GM12878 (cell line): Measurements from ENCODE around the gene EML1. TPM values are rescaled to one million over a fixed set of nuclear protein-coding genes. Genes with fewer than 3 reads are reported as not detected.

Experiments used
- ATAC-seq: fragments of 200-7000 bp; cut with Tn5 transposase; 3 replicates; pipeline ENCODE4 v1.9.1; 2020; ENCODE audit warnings: mild to moderate bottlenecking, moderate library complexity
- BruUV-seq: library from RNA; stranded (reverse); fragments of 400-500 nt; replicated peaks from 2 replicates; lab custom pipeline; 2021; lab: Mats Ljungman, UMichigan
- CTCF ChIA-PET: fragments of 300-600 bp; sonication (Branson Sonifier 250); formaldehyde crosslinking; extraction: SDS; loops from one replicate; lab custom pipeline; 2021; ENCODE audit warnings: inconsistent platforms; lab: Yijun Ruan, JAX
- POLR2A ChIA-PET: fragments of 350-600 bp; formaldehyde crosslinking; extraction: SDS; loops from one replicate; lab custom pipeline; 2021; ENCODE audit warnings: inconsistent platforms; lab: Charles Lee
- RAD21 ChIA-PET: fragments of 300-600 bp; sonication (Branson Sonifier 250); formaldehyde crosslinking; loops from one replicate; lab custom pipeline; 2023; ENCODE audit warnings: antibody characterized with exemption; ENCODE audit not compliant: unreplicated experiment; lab: Charles Lee
- SMC1A ChIA-PET: fragments of 300-600 bp; sonication (Branson Sonifier 250); formaldehyde crosslinking; loops from one replicate; lab custom pipeline; 2023; ENCODE audit not compliant: unreplicated experiment, uncharacterized antibody; lab: Charles Lee
- DNase-seq: peaks from one replicate; pipeline ENCODE4 v3.0.0-alpha.2; 2011; ENCODE audit warnings: low read depth, low spot score
- FAIRE-seq: peaks from 3 replicates; lab custom pipeline; 2011; peaks lifted over from hg19 to GRCh38; lab: Jason Lieb, UNC
- H2AFZ ChIP-seq: 2 replicates; pipeline ENCODE4 v1.6.0; 2011; ENCODE audit warnings: low read depth, low read length, control low read depth; ENCODE audit not compliant: control insufficient read depth
- H3K27ac ChIP-seq: 2 replicates; pipeline ENCODE4 v1.5.1; 2011; ENCODE audit warnings: control low read depth; ENCODE audit not compliant: control insufficient read depth, insufficient read depth
- H3K27me3 ChIP-seq, 2 experiments: replicated peaks in 1 of 2; 2 replicates each; pipeline versions ENCODE4 v1.6.0 to v1.6.1; 2011; ENCODE audit warnings: low read length in 1 of 2; ENCODE audit not compliant: control insufficient read depth in 2 of 2, insufficient read depth in 2 of 2
- H3K36me3 ChIP-seq, 2 experiments: 2 replicates each; pipeline ENCODE4 v1.5.1; 2011; ENCODE audit warnings: low read length in 1 of 2; ENCODE audit not compliant: control insufficient read depth in 2 of 2, insufficient read depth in 2 of 2
- H3K4me1 ChIP-seq: 2 replicates; pipeline ENCODE4 v1.6.1; 2011; ENCODE audit warnings: mild to moderate bottlenecking, low read length, moderate library complexity, mixed read lengths; ENCODE audit not compliant: control insufficient read depth, insufficient read depth
- H3K4me2 ChIP-seq: 2 replicates; pipeline ENCODE4 v1.6.0; 2011; ENCODE audit warnings: control low read depth; ENCODE audit not compliant: control insufficient read depth, insufficient read depth
- H3K4me3 ChIP-seq: fragments of 200-600 bp; sonication (generic); 2 replicates; pipeline ENCODE4 v1.5.1; 2016
- H3K79me2 ChIP-seq: 2 replicates; pipeline ENCODE4 v1.6.0; 2011; ENCODE audit warnings: low read length; ENCODE audit not compliant: control insufficient read depth, insufficient read depth
- H3K9ac ChIP-seq: 2 replicates; pipeline ENCODE4 v1.8.0; 2011; ENCODE audit warnings: low read length, control low read depth, mixed read lengths; ENCODE audit not compliant: control insufficient read depth, insufficient read depth
- H3K9me3 ChIP-seq: replicated peaks from 3 replicates; pipeline ENCODE4 v1.5.1; 2011; ENCODE audit warnings: mild to moderate bottlenecking, low read length; ENCODE audit not compliant: control insufficient read depth, insufficient read depth
- H4K20me1 ChIP-seq: 2 replicates; pipeline ENCODE4 v1.6.0; 2011; ENCODE audit not compliant: control insufficient read depth, insufficient read depth
- BHLHE40 ChIP-seq, 2 experiments: fragments of 450-650 bp in 1 of 2; IDR thresholded peaks; 2 replicates each; pipeline ENCODE4 v1.6.1; 2011 to 2017; ENCODE audit warnings: low read depth in 2 of 2, borderline replicate concordance in 1 of 2, improper control_type of control experiment in 1 of 2, low read length in 1 of 2, mild to moderate bottlenecking in 1 of 2
- FOXM1 ChIP-seq: IDR thresholded peaks from 2 replicates; pipeline ENCODE4 v1.6.1; 2012; ENCODE audit warnings: low read depth, mild to moderate bottlenecking, inconsistent platforms, low read length, moderate library complexity
- HCFC1 ChIP-seq: fragments of 150-350 bp; IDR thresholded peaks from 2 replicates; pipeline ENCODE4 v1.6.1; 2014; ENCODE audit warnings: low read length
- JUND ChIP-seq: IDR thresholded peaks from 2 replicates; pipeline ENCODE4 v1.6.1; 2012; ENCODE audit warnings: low read depth, mild to moderate bottlenecking, low read length, improper control_type of control experiment, moderate library complexity
- KLF5 ChIP-seq: fragments of 450-650 bp; IDR thresholded peaks from 2 replicates; pipeline ENCODE4 v1.6.1; 2014; ENCODE audit warnings: mild to moderate bottlenecking; ENCODE audit not compliant: partially characterized antibody
- RAD21 ChIP-seq: IDR thresholded peaks from 2 replicates; pipeline ENCODE4 v1.6.1; 2011; ENCODE audit warnings: mild to moderate bottlenecking, low read depth, low read length, moderate library complexity; ENCODE audit not compliant: insufficient read depth
- RAD51 ChIP-seq: fragments of 450-650 bp; IDR thresholded peaks from 2 replicates; pipeline ENCODE4 v1.6.1; 2016; ENCODE audit warnings: moderate library complexity, mild to moderate bottlenecking, inconsistent platforms
- SUZ12 ChIP-seq: fragments of 200-600 bp; sonication (generic); IDR thresholded peaks from one replicate; pipeline ENCODE4 v1.6.1; 2018; ENCODE audit warnings: antibody characterized with exemption, mild to moderate bottlenecking; ENCODE audit not compliant: unreplicated experiment
- TCF12 ChIP-seq: IDR thresholded peaks from 2 replicates; pipeline ENCODE4 v1.6.1; 2011; ENCODE audit warnings: low read depth, mild to moderate bottlenecking, low read length
- YBX1 ChIP-seq: fragments of 450-650 bp; IDR thresholded peaks from 2 replicates; pipeline ENCODE4 v1.6.1; 2016; ENCODE audit warnings: antibody characterized with exemption
- WGBS: methylation state at CpG from one replicate; pipeline ENCODE4 v1.1.6; 2016; ENCODE audit warnings: low lambda C conversion rate; ENCODE audit not compliant: insufficient replicate concordance, insufficient coverage; ENCODE audit errors: missing lambda C conversion rate; 5-methylcytosine and 5-hydroxymethylcytosine counted together
- in situ Hi-C: fragments of 300-500 bp; cut with MboI; formaldehyde crosslinking; loops from 9 replicates; pipeline ENCODE4 v1.14.3; 2018; ENCODE audit warnings: mixed read lengths
- intact Hi-C: fragments of 100-400 bp; cut with micrococcal nuclease; formaldehyde crosslinking; loops from one replicate; pipeline ENCODE4 v1.14.2; 2022; ENCODE audit not compliant: unreplicated experiment
- polyA plus RNA-seq, 11 experiments: library from polyadenylated mRNA; depleted of rRNA in 4 of 11; unstranded in 6 of 11; stranded (reverse) in 5 of 11; fragments of >200 nt; fragmentation: Nextera tagmentation in 4 of 11; fragmentation: Illumina TruSeq in 1 of 11; extraction: Ambion mirVana in 4 of 11; extraction: Trizol in 1 of 11; gene quantifications; 1 replicate in 1 of 11; 2 replicates in 10 of 11; pipeline versions ENCODE4 v1.2.1 to v1.2.3, GENCODE V29; 2011 to 2016; ENCODE audit warnings: inconsistent platforms in 2 of 11, missing spikeins in 2 of 11, low read depth in 1 of 11
- total RNA-seq, 4 experiments: library from RNA; depleted of rRNA in 3 of 4; stranded (reverse); fragments of >200 nt in 3 of 4; fragmentation: Illumina TruSeq in 1 of 4; extraction: Trizol in 1 of 4; gene quantifications; 2 replicates each; pipeline versions ENCODE4 v1.2.1 to v1.2.3, GENCODE V29; 2013 to 2021
- TF ChIP-seq, protein P1 (sequence below): fragments of 450-650 bp; IDR thresholded peaks from 2 replicates; pipeline ENCODE4 v1.6.1; 2018; ENCODE audit warnings: mild to moderate bottlenecking, low read depth, moderate library complexity; ENCODE audit not compliant: partially characterized antibody
- TF ChIP-seq, protein P2 (sequence below): IDR thresholded peaks from 2 replicates; pipeline ENCODE4 v1.6.1; 2011; ENCODE audit warnings: low read depth, low read length, improper control_type of control experiment, borderline replicate concordance
- TF ChIP-seq, protein P3 (sequence below): fragments of 450-650 bp; IDR thresholded peaks from 2 replicates; pipeline ENCODE4 v1.6.1; 2017; ENCODE audit warnings: low read depth, mild to moderate bottlenecking, moderate library complexity

Gene EML1
- total and polyA plus RNA-seq, 10 of the 15 experiments (the other 5 are each of a cell fraction or from before 2014, with no cell fraction given): 0.05 to 3.4 (median 0.11) TPM; not detected in 3

DNA sequence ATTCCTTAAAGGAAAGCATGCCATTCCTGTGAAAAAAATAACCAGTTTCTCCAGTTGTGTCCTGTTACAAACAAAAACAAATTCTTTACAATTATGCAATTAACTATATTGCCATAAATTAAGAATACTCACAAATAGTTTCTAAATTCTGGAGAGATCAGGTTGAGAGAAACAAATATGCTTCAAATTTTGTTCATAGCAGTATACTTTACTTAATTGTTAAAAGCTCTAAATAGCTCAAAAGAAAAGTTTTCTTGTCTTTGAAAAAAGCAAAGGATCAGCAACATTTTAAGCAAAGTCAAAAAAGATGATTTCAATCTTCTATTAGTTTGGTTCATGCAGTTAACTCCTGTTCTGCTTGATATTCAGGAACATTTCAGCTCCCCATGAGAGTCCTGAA lies 109.7 kb downstream of the EML1 start (continued):
- TF ChIP-seq RAD51 (no peak), TCF12 (no peak), BHLHE40 (IDR thresholded peaks at IDR 0.05; ENCODE audit: borderline replicate concordance in 1 of 2, low read depth in 2 of 2, low read length in 1 of 2) (no peak)

DNA sequence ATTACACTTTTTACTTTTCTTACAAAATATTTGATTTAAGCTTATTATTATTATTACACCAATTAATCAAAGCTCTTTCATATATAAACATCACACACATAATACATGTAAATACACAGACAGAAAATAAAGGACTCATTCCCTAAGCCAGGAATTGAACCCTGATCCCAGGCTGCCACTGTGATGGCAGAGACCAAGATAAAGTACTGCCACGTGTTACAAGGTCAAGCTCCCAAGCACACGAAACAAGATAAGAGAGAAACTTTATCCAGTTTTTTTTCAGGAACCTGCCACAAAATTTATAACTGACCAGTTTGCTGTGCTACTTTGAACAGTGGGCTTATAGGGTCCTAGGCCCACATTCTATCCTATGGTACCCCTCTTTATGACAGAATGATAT lies 111.3 kb downstream of the EML1 start:
- Histone ChIP-seq H3K4me2 (no peak overlapping the region), H3K36me3 (no peaks in the 10 kb centered on the region), H3K9ac (no peak overlapping the region), H3K27me3 (no peaks in the 10 kb centered on the region; a peak in 2 of 4 replicates), H3K27ac (no peak overlapping the region), H4K20me1 (no peaks in the 10 kb centered on the region), H3K79me2 (no peaks in the 10 kb centered on the region), H3K4me1 (no peaks in the 10 kb centered on the region), H3K9me3 (no peaks in the 10 kb centered on the region), H2AFZ (no peak overlapping the region), H3K4me3 (no peak overlapping the region)
- RAD21 ChIA-PET: no interaction called here
- in situ Hi-C loops: no loop called here
- intact Hi-C loops: loop anchor here (5.0 kb wide), 1 partner anchor 43 kb away; no protein-coding TSS in a partner anchor
- FAIRE-seq: no peak
- BruUV-seq: no TSS peak
- POLR2A ChIA-PET: no interaction called here
- TF ChIP-seq JUND (no peak), HCFC1 (no peak), YBX1 (no peak), FOXM1 (no peak), SUZ12 (no peak), KLF5 (no peak), RAD21 (no peak)
- TF ChIP-seq, protein P1, sequence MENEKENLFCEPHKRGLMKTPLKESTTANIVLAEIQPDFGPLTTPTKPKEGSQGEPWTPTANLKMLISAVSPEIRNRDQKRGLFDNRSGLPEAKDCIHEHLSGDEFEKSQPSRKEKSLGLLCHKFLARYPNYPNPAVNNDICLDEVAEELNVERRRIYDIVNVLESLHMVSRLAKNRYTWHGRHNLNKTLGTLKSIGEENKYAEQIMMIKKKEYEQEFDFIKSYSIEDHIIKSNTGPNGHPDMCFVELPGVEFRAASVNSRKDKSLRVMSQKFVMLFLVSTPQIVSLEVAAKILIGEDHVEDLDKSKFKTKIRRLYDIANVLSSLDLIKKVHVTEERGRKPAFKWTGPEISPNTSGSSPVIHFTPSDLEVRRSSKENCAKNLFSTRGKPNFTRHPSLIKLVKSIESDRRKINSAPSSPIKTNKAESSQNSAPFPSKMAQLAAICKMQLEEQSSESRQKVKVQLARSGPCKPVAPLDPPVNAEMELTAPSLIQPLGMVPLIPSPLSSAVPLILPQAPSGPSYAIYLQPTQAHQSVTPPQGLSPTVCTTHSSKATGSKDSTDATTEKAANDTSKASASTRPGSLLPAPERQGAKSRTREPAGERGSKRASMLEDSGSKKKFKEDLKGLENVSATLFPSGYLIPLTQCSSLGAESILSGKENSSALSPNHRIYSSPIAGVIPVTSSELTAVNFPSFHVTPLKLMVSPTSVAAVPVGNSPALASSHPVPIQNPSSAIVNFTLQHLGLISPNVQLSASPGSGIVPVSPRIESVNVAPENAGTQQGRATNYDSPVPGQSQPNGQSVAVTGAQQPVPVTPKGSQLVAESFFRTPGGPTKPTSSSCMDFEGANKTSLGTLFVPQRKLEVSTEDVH: no peak
- TF ChIP-seq, protein P2, sequence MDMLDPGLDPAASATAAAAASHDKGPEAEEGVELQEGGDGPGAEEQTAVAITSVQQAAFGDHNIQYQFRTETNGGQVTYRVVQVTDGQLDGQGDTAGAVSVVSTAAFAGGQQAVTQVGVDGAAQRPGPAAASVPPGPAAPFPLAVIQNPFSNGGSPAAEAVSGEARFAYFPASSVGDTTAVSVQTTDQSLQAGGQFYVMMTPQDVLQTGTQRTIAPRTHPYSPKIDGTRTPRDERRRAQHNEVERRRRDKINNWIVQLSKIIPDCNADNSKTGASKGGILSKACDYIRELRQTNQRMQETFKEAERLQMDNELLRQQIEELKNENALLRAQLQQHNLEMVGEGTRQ: no peak
- TF ChIP-seq, protein P3, sequence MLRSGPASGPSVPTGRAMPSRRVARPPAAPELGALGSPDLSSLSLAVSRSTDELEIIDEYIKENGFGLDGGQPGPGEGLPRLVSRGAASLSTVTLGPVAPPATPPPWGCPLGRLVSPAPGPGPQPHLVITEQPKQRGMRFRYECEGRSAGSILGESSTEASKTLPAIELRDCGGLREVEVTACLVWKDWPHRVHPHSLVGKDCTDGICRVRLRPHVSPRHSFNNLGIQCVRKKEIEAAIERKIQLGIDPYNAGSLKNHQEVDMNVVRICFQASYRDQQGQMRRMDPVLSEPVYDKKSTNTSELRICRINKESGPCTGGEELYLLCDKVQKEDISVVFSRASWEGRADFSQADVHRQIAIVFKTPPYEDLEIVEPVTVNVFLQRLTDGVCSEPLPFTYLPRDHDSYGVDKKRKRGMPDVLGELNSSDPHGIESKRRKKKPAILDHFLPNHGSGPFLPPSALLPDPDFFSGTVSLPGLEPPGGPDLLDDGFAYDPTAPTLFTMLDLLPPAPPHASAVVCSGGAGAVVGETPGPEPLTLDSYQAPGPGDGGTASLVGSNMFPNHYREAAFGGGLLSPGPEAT: no peak
- whole genome bisulfite sequencing: 29% methylated on average over 2 of the region's 2 CpGs
- SMC1A ChIA-PET: interaction anchor here (1.3 to 1.4 kb wide), 2 partner anchors 17 to 26 kb away, joined by 3 to 5 read pairs; no protein-coding TSS in a partner anchor
- CTCF ChIA-PET: interaction anchor here (0.9 to 1.5 kb wide), 3 partner anchors 9 to 43 kb away, joined by 3 to 5 read pairs (median 3); no protein-coding TSS in a partner anchor
- no peak for DNase-seq
- ATAC-seq: no peak
